Keratinocyte (primary cell): ENCODE measurements around the gene FAM13A. TPM values are rescaled to one million over a fixed set of nuclear protein-coding genes. Genes with fewer than 3 reads are reported as not detected.
A peak's percentile ranks its signal among the peaks of the same experiment; 100 is the strongest.

Source experiments
- DNase-seq: peaks from one replicate; pipeline ENCODE4 v3.0.0-alpha.2; 2011; ENCODE audit warnings: low read depth, missing footprints, low spot score
- FAIRE-seq: peaks from 2 replicates; lab custom pipeline; 2011; peaks lifted over from hg19 to GRCh38; lab: Jason Lieb, UNC
- H2AFZ ChIP-seq: 2 replicates; pipeline ENCODE4 v1.6.0; 2012; ENCODE audit warnings: low read length, control low read depth, inconsistent platforms; ENCODE audit not compliant: control insufficient read depth
- H3K27ac ChIP-seq: 2 replicates; pipeline ENCODE4 v1.5.1; 2011; ENCODE audit warnings: low read length; ENCODE audit not compliant: control insufficient read depth, insufficient read depth
- H3K27me3 ChIP-seq: 3 replicates; pipeline ENCODE4 v1.6.0; 2011; ENCODE audit warnings: low read length; ENCODE audit not compliant: control insufficient read depth, insufficient read depth; ENCODE audit errors: extremely low read depth
- H3K36me3 ChIP-seq, 2 experiments: 2 replicates in 1 of 2; 3 replicates in 1 of 2; pipeline ENCODE4 v1.5.1; 2011; ENCODE audit warnings: low read length in 2 of 2, mild to moderate bottlenecking in 1 of 2; ENCODE audit not compliant: control insufficient read depth in 2 of 2, insufficient read depth in 2 of 2; ENCODE audit errors: extremely low read depth in 1 of 2
- H3K4me1 ChIP-seq: 3 replicates; pipeline ENCODE4 v1.5.1; 2011; ENCODE audit warnings: low read length; ENCODE audit not compliant: control insufficient read depth, insufficient read depth; ENCODE audit errors: extremely low read depth
- H3K4me2 ChIP-seq: 3 replicates; pipeline ENCODE4 v1.6.0; 2011; ENCODE audit warnings: low read depth, low read length; ENCODE audit not compliant: control insufficient read depth, insufficient read depth; ENCODE audit errors: extremely low read depth
- H3K4me3 ChIP-seq, 3 experiments: fragments of 200-600 bp in 1 of 3; sonication (generic) in 1 of 3; 2 replicates in 2 of 3; 3 replicates in 1 of 3; pipeline ENCODE4 v1.5.1; 2011 to 2016; ENCODE audit warnings: low read length in 3 of 3, mild to moderate bottlenecking in 3 of 3, control low read depth in 2 of 3, inconsistent platforms in 1 of 3, low read depth in 1 of 3, mixed read lengths in 1 of 3, mixed run types in 1 of 3, moderate library complexity in 1 of 3; ENCODE audit not compliant: control insufficient read depth in 2 of 3, insufficient read depth in 2 of 3; ENCODE audit errors: extremely low read depth in 1 of 3
- H3K79me2 ChIP-seq: 2 replicates; pipeline ENCODE4 v1.6.0; 2012; ENCODE audit warnings: low read length; ENCODE audit not compliant: control insufficient read depth, insufficient read depth
- H3K9ac ChIP-seq: 3 replicates; pipeline ENCODE4 v1.6.0; 2011; ENCODE audit warnings: low read length; ENCODE audit not compliant: control insufficient read depth, insufficient read depth; ENCODE audit errors: extremely low read depth
- H3K9me1 ChIP-seq: 3 replicates; pipeline ENCODE4 v1.6.0; 2011; ENCODE audit warnings: low read length; ENCODE audit not compliant: control insufficient read depth, insufficient read depth; ENCODE audit errors: extremely low read depth
- H3K9me3 ChIP-seq: 2 replicates; pipeline ENCODE4 v1.5.1; 2012; ENCODE audit warnings: low read depth, low read length; ENCODE audit not compliant: control insufficient read depth
- H4K20me1 ChIP-seq: 3 replicates; pipeline ENCODE4 v1.6.0; 2011; ENCODE audit warnings: low read length; ENCODE audit not compliant: control insufficient read depth, insufficient read depth; ENCODE audit errors: extremely low read depth
- EZH2 ChIP-seq: IDR thresholded peaks from one replicate; pipeline ENCODE4 v1.6.1; 2012; ENCODE audit warnings: inconsistent platforms, mild to moderate bottlenecking, low read length, moderate library complexity
- dilution Hi-C: fragments of 300-500 bp; cut with MboI; formaldehyde crosslinking; loops from one replicate; pipeline ENCODE4 v1.7.0; 2020; ENCODE audit warnings: low sequenced_read_pairs; ENCODE audit not compliant: extremely low pct_ligation_motif_present
- polyA plus RNA-seq, 5 experiments: library from polyadenylated mRNA; depleted of rRNA in 3 of 5; stranded (reverse) in 3 of 5; stranded (forward) in 1 of 5; unstranded in 1 of 5; fragments of >200 nt; gene quantifications; 1 replicate in 1 of 5; 2 replicates in 3 of 5; 3 replicates in 1 of 5; pipeline versions ENCODE4 v1.2.1 to v1.2.3, GENCODE V29; 2011 to 2012; ENCODE audit warnings: missing spikeins in 2 of 5, low read depth in 1 of 5, low replicate concordance in 1 of 5
- TF ChIP-seq, protein P1 (sequence below), 3 experiments: IDR thresholded peaks in 1 of 3; conservative IDR thresholded peaks in 1 of 3; optimal IDR thresholded peaks in 1 of 3; 2 replicates in 2 of 3; 3 replicates in 1 of 3; pipeline versions ENCODE3 to v1.5.1; 2011; ENCODE audit warnings: low read length in 3 of 3, mild to moderate bottlenecking in 3 of 3, moderate library complexity in 2 of 3, control low read depth in 1 of 3, inconsistent platforms in 1 of 3; ENCODE audit not compliant: insufficient read depth in 2 of 3; ENCODE audit errors: extremely low read depth in 1 of 3

FAM13A gene
- polyA plus RNA-seq, 1 donor (not counting 4 experiments of a cell fraction or from before 2014, with no cell fraction given): 6.0 TPM

DNA sequence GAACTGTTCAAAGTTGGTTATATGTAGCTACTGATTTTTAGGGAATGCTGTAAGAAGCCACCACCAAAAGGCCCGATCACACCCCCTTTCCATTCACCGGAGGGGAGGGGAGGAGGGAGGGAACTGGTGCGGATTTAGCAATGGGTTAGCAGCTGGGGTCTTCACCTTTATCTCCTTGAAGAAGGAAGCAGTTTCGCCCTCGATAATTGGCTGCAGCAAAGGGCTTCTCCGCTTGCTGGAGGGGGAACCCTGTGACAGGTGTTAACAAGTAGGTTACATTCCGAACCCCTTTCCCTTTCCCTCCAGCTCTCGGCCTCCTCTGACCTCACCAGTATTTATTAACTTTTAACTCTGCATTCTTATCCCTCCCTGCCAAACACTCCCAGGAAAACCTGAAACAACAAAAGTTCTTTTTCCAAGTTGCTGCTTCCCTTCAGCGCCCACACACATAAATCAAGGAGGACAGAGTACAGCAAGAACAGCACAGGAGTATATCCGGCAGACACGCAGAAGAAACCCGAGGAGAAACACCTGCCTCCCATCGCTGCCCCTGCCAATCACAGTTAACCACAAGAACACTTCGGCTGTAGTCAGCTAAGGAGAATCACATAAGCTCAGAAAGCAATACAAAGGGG, 319.6 kb downstream of the FAM13A start:
- Histone ChIP-seq H3K4me3 (no peak overlapping the region), H3K9ac (no peak overlapping the region), H3K4me2 (no peak overlapping the region), H2AFZ (no peak overlapping the region), H3K27me3 (no peaks in the 10 kb centered on the region), H3K9me1 (no peaks in the 10 kb centered on the region), H3K4me1 (no peaks in the 10 kb centered on the region), H3K9me3 (no peaks in the 10 kb centered on the region), H4K20me1 (no peaks in the 10 kb centered on the region), H3K79me2 (no peaks in the 10 kb centered on the region), H3K36me3 (peaks cover 0 to 2% of the 10 kb centered on the region in 2 experiments), H3K27ac (no peak overlapping the region)
- dilution Hi-C loops: no loop called here
- peak; percentile 23 for FAIRE-seq
- no peak for TF ChIP-seq EZH2
- TF ChIP-seq, protein P1, sequence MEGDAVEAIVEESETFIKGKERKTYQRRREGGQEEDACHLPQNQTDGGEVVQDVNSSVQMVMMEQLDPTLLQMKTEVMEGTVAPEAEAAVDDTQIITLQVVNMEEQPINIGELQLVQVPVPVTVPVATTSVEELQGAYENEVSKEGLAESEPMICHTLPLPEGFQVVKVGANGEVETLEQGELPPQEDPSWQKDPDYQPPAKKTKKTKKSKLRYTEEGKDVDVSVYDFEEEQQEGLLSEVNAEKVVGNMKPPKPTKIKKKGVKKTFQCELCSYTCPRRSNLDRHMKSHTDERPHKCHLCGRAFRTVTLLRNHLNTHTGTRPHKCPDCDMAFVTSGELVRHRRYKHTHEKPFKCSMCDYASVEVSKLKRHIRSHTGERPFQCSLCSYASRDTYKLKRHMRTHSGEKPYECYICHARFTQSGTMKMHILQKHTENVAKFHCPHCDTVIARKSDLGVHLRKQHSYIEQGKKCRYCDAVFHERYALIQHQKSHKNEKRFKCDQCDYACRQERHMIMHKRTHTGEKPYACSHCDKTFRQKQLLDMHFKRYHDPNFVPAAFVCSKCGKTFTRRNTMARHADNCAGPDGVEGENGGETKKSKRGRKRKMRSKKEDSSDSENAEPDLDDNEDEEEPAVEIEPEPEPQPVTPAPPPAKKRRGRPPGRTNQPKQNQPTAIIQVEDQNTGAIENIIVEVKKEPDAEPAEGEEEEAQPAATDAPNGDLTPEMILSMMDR (optimal IDR thresholded peaks at IDR 0.05 in 1 of 3, IDR thresholded peaks at IDR 0.05 in 1 of 3, conservative IDR thresholded peaks at IDR 0.05 in 1 of 3; ENCODE audit: extremely low read depth in 1 of 3, insufficient read depth in 2 of 3, low read length in 3 of 3): no peak
- DNase-seq: no peak

DNA sequence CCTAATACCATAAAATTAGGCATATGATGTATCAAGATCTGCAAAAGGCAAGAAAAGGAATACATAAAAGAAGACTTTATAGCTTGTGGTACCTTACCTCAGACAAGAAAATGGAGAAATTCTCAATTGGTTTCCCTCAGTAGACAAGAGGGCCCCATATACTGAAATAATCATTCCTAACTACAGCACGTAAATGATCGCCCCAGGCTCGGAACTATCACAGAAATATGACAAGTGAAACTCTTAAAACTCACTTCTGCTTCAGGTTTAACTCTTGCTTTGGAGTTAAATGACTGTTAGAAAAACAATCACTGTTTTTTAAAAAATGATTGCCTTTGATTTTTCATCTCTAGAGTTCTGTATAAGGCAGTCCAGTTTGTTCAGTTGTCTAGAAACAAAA, 320.7 kb downstream of the FAM13A start:
- dilution Hi-C loops: no loop called here
- Histone ChIP-seq H2AFZ (no peak overlapping the region), H3K36me3 (peaks cover 0 to 4% of the 10 kb centered on the region in 2 experiments), H3K27ac (no peak overlapping the region), H3K9me3 (no peaks in the 10 kb centered on the region), H3K79me2 (no peaks in the 10 kb centered on the region), H3K4me2 (no peak overlapping the region), H3K9ac (no peak overlapping the region), H3K4me3 (no peak overlapping the region), H3K27me3 (no peaks in the 10 kb centered on the region), H3K4me1 (no peaks in the 10 kb centered on the region), H3K9me1 (no peaks in the 10 kb centered on the region), H4K20me1 (no peaks in the 10 kb centered on the region)
- no peak for DNase-seq
- FAIRE-seq: no peak
- TF ChIP-seq EZH2: no peak
- TF ChIP-seq, protein P1 (optimal IDR thresholded peaks at IDR 0.05 in 1 of 3, IDR thresholded peaks at IDR 0.05 in 1 of 3, conservative IDR thresholded peaks at IDR 0.05 in 1 of 3; ENCODE audit: extremely low read depth in 1 of 3, insufficient read depth in 2 of 3, low read length in 3 of 3): no peak
